Activated T-helper 17 cell treated with anti-CD3 and anti-CD28 coated beads, Interleukin-2, amount 50 U/mL, for 72 hours (primary cell): ENCODE results near the gene DNAAF9. TPM values are rescaled to one million over a fixed set of nuclear protein-coding genes. Genes with fewer than 3 reads are reported as not detected.
A peak's percentile ranks its signal among the peaks of the same experiment; 100 is the strongest.
"Not testable (repeated sequence)": the region's sequence is repeated elsewhere in the genome, so short reads cannot be mapped to it uniquely, and the experiment has no call there.

ENCODE experiments used
- ATAC-seq: fragments of 150-1000 bp; cut with Tn5 transposase; replicated peaks from 2 replicates; pipeline ENCODE4 v1.10.0; 2021; ENCODE audit warnings: mild to moderate bottlenecking, moderate library complexity
- H3K27ac Mint-ChIP-seq: one replicate; pipeline ENCODE4 v1.8.0; 2022; ENCODE audit warnings: mixed read lengths
- H3K27me3 Mint-ChIP-seq: one replicate; pipeline ENCODE4 v1.8.0; 2022; ENCODE audit warnings: mixed read lengths
- H3K36me3 Mint-ChIP-seq: one replicate; pipeline ENCODE4 v1.8.0; 2022; ENCODE audit warnings: low read depth, mild to moderate bottlenecking, mixed read lengths
- H3K4me1 Mint-ChIP-seq: one replicate; pipeline ENCODE4 v1.8.0; 2022; ENCODE audit warnings: mixed read lengths
- H3K4me3 Mint-ChIP-seq: one replicate; pipeline ENCODE4 v1.8.0; 2022; ENCODE audit warnings: mild to moderate bottlenecking, mixed read lengths
- H3K9me3 Mint-ChIP-seq: one replicate; pipeline ENCODE4 v1.8.0; 2022; ENCODE audit warnings: mixed read lengths
- total RNA-seq, 2 donors: library from RNA; stranded (reverse); gene quantifications; one replicate each; pipeline ENCODE4 v1.2.3, GENCODE V29; 2022

The DNAAF9 gene
- total RNA-seq, 2 donors from 2014 or later: 3.0 to 3.3 TPM

DNA sequence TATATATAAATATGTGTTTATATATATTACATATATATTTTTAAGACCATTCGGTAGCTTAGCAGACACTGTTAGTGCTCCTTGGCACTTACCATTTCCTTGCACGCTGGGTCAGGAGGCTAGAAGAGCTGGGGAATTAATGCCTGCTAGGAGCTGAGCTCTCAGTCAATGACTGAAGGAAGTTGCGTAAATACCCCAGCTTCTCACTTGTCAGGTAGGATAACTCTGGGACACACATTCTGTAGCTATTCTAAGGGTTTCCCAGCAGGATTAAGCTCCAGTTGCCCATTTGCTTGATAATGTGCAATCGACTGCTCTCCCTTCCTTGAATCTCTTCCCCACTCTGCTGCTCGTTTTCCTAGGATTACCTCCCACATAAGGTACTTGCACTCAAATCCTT is 15.7 kb upstream of the DNAAF9 start:
- Mint-ChIP-seq H3K27ac (no peak overlapping the region), H3K36me3 (no peaks in the 10 kb centered on the region), H3K4me1 (peaks cover 8% of the 10 kb centered on the region), H3K27me3 (peaks cover 3% of the 10 kb centered on the region), H3K4me3 (no peak overlapping the region), H3K9me3 (no peaks in the 10 kb centered on the region)
- ATAC-seq: no peak

DNA sequence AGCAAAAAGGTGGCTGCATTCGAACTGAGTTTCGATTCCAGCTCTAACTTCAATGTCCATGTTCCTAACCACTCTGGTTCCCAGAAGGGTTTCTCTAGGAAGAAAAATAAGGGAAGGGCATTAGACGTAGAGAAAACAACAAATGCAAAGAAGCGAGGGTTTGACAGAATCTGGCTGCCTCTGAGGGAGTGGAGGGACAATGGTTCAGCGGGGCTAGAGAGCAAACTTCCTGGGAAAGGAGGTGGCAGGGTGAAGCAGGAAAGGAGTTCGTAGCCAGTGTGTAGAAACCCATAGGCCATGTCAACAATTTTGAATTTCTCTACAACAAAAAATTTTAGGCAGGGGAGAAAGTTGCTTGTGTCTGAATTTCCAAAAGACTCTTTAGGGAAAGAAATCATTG is 14.5 kb upstream of the DNAAF9 start:
- no peak overlapping the region for H3K27ac Mint-ChIP-seq
- H3K36me3 Mint-ChIP-seq: no peaks in the 10 kb centered on the region
- no peak overlapping the region for H3K4me3 Mint-ChIP-seq
- no peak for ATAC-seq
- H3K27me3 Mint-ChIP-seq: peaks cover 3% of the 10 kb centered on the region
- peaks cover 8% of the 10 kb centered on the region for H3K4me1 Mint-ChIP-seq
- H3K9me3 Mint-ChIP-seq: no peaks in the 10 kb centered on the region

DNA sequence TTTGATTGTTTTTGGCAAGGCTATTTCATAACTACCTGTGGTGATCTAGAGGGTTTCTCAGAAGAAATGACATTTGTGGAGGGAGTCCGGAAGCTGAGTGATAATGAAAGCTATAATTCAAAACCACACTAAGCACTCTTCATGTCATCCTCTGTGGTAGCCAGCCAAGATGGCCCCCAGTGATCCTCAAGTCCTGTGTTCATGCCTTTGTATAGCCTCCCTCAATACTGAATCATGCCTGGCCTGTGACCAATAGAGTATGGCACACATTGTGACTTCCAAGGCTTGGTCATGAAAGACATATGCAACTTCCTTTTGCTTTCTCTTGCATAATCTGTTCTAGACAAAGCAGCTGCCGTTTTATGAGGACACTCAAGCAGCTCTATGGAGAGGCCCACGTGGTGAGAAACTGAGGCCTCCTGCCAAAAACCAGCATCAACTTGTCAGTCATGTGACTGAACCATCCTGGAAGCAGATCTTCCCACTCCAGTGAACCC is 12.8 kb upstream of the DNAAF9 start:
- ATAC-seq: peak; percentile 100
- Mint-ChIP-seq H3K9me3 (no peaks in the 10 kb centered on the region), H3K27ac (peak overlapping the region; percentile 80), H3K4me3 (peak overlapping the region; percentile 47), H3K4me1 (peaks cover 8% of the 10 kb centered on the region), H3K36me3 (no peaks in the 10 kb centered on the region), H3K27me3 (peaks cover 3% of the 10 kb centered on the region)

DNA sequence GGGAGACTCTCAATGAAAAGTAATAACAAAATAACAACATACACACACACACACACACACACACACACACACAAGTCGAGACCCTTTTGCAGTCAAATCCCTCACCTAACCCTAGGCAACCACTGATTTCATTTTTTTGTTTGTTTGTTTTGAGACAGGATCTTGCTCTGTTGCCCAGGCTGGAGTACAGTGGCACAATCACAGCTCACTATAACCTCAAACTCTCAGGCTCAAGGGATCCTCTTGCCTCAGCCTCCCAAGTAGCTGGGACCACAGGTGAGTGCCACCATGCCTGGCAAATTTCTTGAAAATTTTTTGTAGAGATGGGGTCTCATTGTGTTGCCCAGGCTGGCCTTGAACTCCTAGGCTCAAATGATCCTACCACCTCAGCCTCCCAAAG is 10.7 kb upstream of the DNAAF9 start:
- not testable (repeated sequence) for H3K9me3 Mint-ChIP-seq, ATAC-seq, H3K36me3 Mint-ChIP-seq, H3K27me3 Mint-ChIP-seq, H3K27ac Mint-ChIP-seq, H3K4me3 Mint-ChIP-seq, H3K4me1 Mint-ChIP-seq

DNA sequence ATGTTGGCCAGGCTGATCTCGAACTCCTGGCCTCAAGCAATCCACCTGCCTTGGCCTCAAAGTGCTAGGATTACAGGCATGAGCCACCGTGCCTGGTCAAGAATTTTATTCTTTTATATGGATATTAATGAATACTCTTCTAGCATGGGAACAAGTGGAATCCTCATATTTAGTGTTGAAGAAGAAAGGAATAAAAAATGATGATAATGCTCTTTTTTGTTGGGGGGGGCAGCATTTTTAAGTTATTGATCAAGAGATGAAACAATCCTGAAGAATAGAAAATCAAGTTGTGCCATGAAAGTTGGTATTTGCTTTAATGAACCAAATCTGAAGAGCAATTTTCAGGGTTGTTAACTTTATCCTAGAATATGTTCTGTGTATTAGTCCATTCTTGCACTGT is 6.7 kb upstream of the DNAAF9 start:
- no peaks in the 10 kb centered on the region for H3K4me1 Mint-ChIP-seq
- H3K27me3 Mint-ChIP-seq: no peaks in the 10 kb centered on the region
- no peak overlapping the region for H3K4me3 Mint-ChIP-seq
- H3K36me3 Mint-ChIP-seq: no peaks in the 10 kb centered on the region
- H3K9me3 Mint-ChIP-seq: no peaks in the 10 kb centered on the region
- ATAC-seq: no peak
- H3K27ac Mint-ChIP-seq: no peak overlapping the region

DNA sequence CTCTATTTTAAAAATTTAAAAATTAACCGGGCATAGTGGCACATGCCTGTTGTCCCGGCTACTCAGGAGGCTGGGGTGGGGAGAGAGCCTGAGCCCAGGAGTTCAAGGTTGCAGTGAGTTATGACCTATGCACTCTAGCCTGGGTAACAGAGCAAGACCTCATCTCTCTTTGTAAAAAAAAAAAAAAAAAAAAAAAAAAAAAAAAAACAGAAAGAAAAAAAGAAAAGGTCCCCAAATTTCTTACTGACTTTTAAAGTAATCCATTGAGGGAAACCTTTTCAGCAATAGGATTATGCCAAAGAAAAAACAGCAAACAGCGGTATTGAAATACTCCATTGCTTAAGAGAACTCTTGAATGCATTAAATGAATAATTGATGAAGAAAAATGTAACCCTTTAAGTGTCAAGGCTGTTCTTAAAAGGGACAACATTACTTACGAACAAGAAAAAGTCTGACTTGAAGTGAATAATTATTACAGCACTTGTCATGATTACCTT is 6.0 kb upstream of the DNAAF9 start:
- H3K4me3 Mint-ChIP-seq: no peak overlapping the region
- peaks cover 1% of the 10 kb centered on the region for H3K4me1 Mint-ChIP-seq
- H3K9me3 Mint-ChIP-seq: no peaks in the 10 kb centered on the region
- no peak overlapping the region for H3K27ac Mint-ChIP-seq
- H3K27me3 Mint-ChIP-seq: no peaks in the 10 kb centered on the region
- ATAC-seq: no peak
- no peaks in the 10 kb centered on the region for H3K36me3 Mint-ChIP-seq

DNA sequence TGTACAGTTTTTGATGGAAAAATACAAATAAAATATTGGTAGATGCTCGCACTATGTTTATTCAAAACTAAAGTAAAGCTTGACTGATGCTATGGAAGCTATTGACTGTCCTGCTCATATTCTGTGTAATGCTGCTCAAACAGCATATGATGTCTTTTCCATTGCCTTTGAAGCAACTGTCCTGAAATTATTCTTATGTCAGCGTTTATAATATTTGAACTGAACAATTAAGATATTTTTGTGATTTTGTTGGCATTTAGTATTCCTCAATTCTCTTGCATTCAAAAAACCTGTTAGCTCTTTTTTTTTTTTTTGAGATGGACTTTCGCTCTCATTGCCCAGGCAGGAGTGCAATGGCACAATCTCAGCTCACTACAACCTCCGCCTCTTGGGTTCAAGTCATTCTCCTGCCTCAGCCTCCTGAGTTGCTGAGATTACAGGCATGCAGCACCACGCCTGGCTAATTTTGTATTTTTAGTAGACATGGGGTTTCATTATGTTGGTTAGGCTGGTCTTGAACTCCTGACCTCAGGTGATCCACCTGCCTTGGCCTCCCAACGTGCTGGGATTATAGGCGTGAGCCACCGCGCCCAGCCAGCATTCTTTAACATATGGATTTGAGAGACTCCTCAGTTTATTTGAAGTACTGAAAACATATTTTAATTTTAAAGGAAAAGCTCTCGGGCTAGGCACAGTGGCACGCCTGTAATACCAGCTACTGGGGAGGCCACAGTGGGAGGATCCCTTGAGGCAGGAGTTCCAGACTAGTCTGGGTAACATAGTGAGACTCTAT is 5.3 kb upstream of the DNAAF9 start:
- no peak for ATAC-seq
- Mint-ChIP-seq H3K27ac (no peak overlapping the region), H3K27me3 (no peaks in the 10 kb centered on the region), H3K4me1 (peaks cover 7% of the 10 kb centered on the region), H3K4me3 (no peak overlapping the region), H3K9me3 (no peaks in the 10 kb centered on the region), H3K36me3 (no peaks in the 10 kb centered on the region)

DNA sequence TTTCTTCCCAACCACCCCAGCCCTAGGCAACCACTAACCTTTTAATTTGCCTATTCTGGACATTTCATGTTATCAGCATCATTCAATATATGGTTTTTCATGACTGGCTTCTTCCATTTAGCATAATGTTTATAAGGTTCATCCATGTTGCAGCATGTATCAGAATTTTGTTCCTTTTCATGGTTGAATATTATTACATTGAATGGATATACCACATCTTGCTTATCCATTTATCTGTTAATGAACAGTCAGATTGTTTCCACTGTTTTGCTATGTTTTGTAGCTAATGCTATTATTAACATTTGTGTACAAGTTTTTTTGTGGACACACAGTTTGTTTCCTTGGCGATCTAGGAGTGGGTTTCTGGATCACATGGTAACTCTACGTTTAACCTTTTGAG is 3.0 kb upstream of the DNAAF9 start:
- peaks cover 17% of the 10 kb centered on the region for H3K4me1 Mint-ChIP-seq
- no peaks in the 10 kb centered on the region for H3K27me3 Mint-ChIP-seq
- no peak for ATAC-seq
- H3K4me3 Mint-ChIP-seq: no peak overlapping the region
- no peak overlapping the region for H3K27ac Mint-ChIP-seq
- no peaks in the 10 kb centered on the region for H3K36me3 Mint-ChIP-seq
- H3K9me3 Mint-ChIP-seq: no peaks in the 10 kb centered on the region

DNA sequence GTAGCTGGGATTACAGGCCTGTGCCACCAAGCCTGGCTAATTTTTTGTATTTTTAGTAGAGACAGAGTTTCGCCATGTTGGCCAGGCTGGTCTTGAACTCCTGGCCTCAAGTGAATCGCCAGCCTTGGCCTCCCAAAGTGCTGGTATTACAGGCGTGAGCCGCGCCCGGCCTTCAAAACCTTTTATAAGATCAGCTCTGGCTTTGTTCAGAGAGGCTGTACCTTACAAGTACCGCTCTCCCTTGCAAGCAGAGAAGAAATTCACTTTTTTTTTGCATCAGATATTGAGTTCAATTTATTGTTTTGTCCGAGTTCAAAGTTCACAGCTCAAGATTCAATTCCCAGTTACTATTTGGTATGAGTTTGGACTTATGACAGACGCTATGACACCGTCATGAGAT is 1.9 kb upstream of the DNAAF9 start:
- no peak for ATAC-seq

DNA sequence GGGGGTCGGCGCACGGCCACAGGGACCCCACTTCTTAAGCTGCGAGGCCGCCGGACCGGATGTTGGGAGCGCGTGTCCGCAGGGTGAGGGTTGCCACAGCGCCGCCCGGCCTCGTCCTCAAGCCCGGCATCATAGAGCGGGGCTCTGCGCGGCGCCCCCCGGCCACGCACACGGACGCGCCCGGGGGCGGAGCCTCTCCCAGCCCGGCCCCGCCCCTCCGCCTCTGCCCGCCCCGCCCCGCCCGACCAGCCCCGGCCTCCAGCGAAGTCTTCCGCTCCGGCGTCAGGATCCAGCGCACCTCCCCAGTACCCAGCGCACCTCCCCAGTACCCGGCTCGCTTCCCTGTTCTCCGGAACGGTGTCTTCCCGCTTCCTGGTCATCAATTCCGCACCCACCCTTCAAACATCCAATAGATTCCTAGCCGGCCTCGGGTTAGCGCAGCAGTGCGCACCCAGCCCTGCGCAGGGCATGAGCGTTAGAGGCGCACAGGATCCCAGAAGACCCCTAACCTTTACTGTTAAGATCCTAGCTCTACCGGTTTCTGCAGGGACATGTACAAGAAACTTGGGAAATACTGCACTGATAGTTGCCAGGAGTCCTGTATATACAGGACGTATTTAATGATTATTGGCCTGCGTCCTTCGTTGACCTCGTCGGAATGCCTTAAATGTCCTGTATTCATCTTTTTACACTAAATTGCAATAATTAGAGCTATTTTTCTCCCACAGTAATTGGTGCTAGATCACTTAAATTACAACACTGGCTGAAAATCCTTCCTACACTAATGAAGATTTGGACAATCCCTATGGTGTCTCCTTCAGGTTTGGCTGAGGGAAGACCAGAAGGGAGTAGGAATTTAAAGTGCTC is 535 bp upstream of the DNAAF9 start:
- Mint-ChIP-seq H3K27ac (peak overlapping the region; percentile 95), H3K36me3 (no peaks in the 10 kb centered on the region), H3K27me3 (no peaks in the 10 kb centered on the region), H3K4me1 (peaks cover 22% of the 10 kb centered on the region), H3K9me3 (no peaks in the 10 kb centered on the region), H3K4me3 (peak overlapping the region; percentile 99)
- peak; percentile 67 for ATAC-seq

More for the DNA sequence above, 1.9 kb upstream of the DNAAF9 start:
- no peaks in the 10 kb centered on the region for H3K36me3 Mint-ChIP-seq
- no peaks in the 10 kb centered on the region for H3K9me3 Mint-ChIP-seq
- H3K4me3 Mint-ChIP-seq: peak overlapping the region; percentile 99
- H3K27me3 Mint-ChIP-seq: no peaks in the 10 kb centered on the region
- H3K27ac Mint-ChIP-seq: peak overlapping the region; percentile 95
- peaks cover 22% of the 10 kb centered on the region for H3K4me1 Mint-ChIP-seq

DNA sequence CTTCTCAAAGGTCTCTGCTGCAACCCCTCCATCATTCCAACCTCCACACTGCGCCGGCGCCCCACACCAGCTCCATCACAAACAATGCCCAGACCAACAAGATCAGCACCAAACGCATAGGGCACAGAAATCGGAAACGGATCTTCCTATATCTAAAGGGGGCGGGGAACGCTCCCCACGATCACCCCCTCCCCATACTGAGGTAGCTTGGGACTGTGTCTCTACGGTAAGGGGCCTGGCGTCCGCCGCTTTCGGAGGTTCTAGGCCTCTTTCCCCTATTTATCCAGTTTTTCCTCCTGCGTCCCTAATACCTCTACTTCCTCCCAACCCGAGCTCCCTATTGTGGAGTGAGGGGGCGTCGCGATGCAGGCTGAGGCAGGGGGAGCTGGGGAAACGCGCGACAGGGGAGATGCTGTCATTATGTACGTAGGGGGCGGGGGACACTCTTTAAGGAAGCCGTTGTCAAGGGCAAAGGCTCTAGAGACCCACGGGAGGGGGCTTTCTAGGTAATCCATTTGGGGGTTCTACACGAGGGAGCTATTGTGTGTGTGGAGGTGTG is 909 bp downstream of the DNAAF9 start:
- Mint-ChIP-seq H3K27ac (peak overlapping the region; percentile 86), H3K36me3 (no peaks in the 10 kb centered on the region), H3K9me3 (no peaks in the 10 kb centered on the region), H3K27me3 (no peaks in the 10 kb centered on the region), H3K4me1 (peaks cover 22% of the 10 kb centered on the region), H3K4me3 (peak overlapping the region; percentile 99)
- ATAC-seq: no peak

DNA sequence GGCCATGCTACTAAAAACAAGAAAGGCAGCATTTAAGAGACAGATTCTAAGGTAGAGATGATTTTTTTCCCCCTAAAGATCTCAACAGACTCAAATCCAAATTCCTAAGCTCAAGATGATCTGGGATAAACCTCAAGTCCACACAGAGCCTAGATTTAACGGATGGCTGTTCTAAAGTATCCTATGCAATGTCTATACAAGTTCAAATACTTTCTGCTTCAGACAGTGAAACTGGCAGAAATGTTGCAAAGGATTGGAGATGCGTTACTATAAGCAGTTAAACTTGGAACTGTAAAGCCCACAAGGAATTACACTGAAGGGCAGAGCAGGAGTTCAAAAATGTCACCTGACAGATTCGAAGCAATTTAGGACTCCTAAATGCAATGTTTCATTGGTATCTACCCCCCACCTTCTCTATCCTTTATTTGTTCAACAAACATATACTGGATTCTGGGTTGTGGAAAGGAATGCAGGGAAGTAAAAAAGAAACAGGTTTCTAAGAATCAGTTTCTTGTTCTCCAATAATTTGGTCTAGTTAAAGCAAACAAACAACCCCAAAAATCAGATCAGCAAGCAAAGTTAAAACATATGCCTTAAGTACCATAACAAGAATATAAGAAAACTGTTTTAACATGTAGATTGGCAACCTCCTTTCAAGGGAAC is 1.6 kb downstream of the DNAAF9 start:
- no peak for ATAC-seq

DNA sequence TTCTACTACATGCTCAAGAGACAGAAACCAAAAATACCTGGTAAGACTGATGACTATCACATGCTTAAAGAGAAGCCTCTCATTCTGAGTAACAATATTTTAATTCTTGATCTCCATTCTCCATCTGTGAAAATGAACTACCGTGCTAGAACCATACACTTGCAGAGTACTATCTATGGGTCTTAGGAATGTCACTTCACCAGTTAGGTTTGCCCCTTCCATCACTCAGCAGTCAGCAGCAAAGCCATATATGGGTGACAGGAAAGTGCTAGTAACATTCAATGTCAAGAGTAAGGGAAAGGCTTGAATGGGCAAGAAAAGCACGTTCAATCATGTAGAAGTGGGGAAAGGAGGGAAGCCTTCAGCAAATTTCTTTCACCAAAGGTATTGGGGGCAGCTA is 2.3 kb downstream of the DNAAF9 start:
- Mint-ChIP-seq H3K9me3 (no peaks in the 10 kb centered on the region), H3K4me1 (peaks cover 22% of the 10 kb centered on the region), H3K36me3 (no peaks in the 10 kb centered on the region), H3K27me3 (no peaks in the 10 kb centered on the region), H3K4me3 (peak overlapping the region; percentile 99), H3K27ac (no peak overlapping the region)
- peak; percentile 7 for ATAC-seq

More for the DNA sequence above, 1.6 kb downstream of the DNAAF9 start:
- H3K4me3 Mint-ChIP-seq: peak overlapping the region; percentile 99
- H3K9me3 Mint-ChIP-seq: no peaks in the 10 kb centered on the region
- no peaks in the 10 kb centered on the region for H3K36me3 Mint-ChIP-seq
- H3K4me1 Mint-ChIP-seq: peaks cover 22% of the 10 kb centered on the region
- H3K27ac Mint-ChIP-seq: no peak overlapping the region
- no peaks in the 10 kb centered on the region for H3K27me3 Mint-ChIP-seq

DNA sequence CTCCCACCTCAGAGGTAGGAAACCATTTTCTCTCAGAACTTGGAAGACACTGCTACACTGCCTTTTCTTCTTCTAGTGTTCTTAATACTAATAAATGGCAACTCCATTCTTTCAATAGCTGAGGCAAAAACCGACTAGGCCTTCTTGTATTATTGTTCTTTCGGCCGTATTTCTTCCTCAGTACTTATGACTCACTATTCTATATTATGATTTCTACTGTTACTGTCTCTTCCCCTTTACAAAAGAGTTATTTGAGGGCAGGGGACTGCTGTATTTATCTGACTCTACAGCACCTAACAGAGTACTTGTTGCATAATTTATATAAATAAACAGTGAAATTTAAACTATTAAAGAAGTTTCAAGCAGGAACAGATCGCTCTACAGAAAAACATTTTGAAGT is 3.1 kb downstream of the DNAAF9 start:
- Mint-ChIP-seq H3K27me3 (no peaks in the 10 kb centered on the region), H3K9me3 (no peaks in the 10 kb centered on the region), H3K27ac (no peak overlapping the region)

More for the DNA sequence above, 3.1 kb downstream of the DNAAF9 start:
- peaks cover 22% of the 10 kb centered on the region for H3K4me1 Mint-ChIP-seq
- ATAC-seq: no peak
- H3K36me3 Mint-ChIP-seq: no peaks in the 10 kb centered on the region
- H3K4me3 Mint-ChIP-seq: no peak overlapping the region
